ENCODE results near the gene ATP2B2.

The ATP2B2 gene

GRCh38 chr3:10356461-10356981 is 148.9 kb downstream of the ATP2B2 start:
- no peak for DNase-seq

- no peak for DNase-seq
Observed at GRCh38 chr3:10354361-10355015, 150.9 kb downstream of the ATP2B2 start.

- DNase-seq = no peak
Observed at GRCh38 chr3:10353661-10354360, 151.6 kb downstream of the ATP2B2 start.

- no peak for DNase-seq
Observed at GRCh38 chr3:10353160-10353559, 152.2 kb downstream of the ATP2B2 start.

GRCh38 chr3:10352146-10352911 is 153.1 kb downstream of the ATP2B2 start:
- no peak for DNase-seq

- DNase-seq = no peak
Observed at GRCh38 chr3:10351013-10351735, 154.2 kb downstream of the ATP2B2 start.

- no peak for DNase-seq
Observed at GRCh38 chr3:10350324-10350985, 154.9 kb downstream of the ATP2B2 start.

GRCh38 chr3:10349801-10350200 is 155.6 kb downstream of the ATP2B2 start:
- no peak for DNase-seq

- no peak for DNase-seq
Observed at GRCh38 chr3:10348404-10348721, 157.0 kb downstream of the ATP2B2 start.

GRCh38 chr3:10347648-10348403 is 157.6 kb downstream of the ATP2B2 start:
- DNase-seq = no peak

- no peak for DNase-seq
Observed at GRCh38 chr3:10345911-10346310, 159.5 kb downstream of the ATP2B2 start.

- no peak for DNase-seq
Observed at GRCh38 chr3:10344944-10345575, 160.3 kb downstream of the ATP2B2 start.

GRCh38 chr3:10344147-10344943 is 161.0 kb downstream of the ATP2B2 start:
- DNase-seq = no peak

GRCh38 chr3:10343526-10343925 is 161.9 kb downstream of the ATP2B2 start:
- DNase-seq = no peak

GRCh38 chr3:10342781-10343180 is 162.6 kb downstream of the ATP2B2 start:
- no peak for DNase-seq

- no peak for DNase-seq
Observed at GRCh38 chr3:10341901-10342398, 163.4 kb downstream of the ATP2B2 start.

GRCh38 chr3:10340476-10340875 is 164.9 kb downstream of the ATP2B2 start:
- no peak for DNase-seq

- no peak for DNase-seq
Observed at GRCh38 chr3:10340046-10340445, 165.3 kb downstream of the ATP2B2 start.

- DNase-seq = no peak
Observed at GRCh38 chr3:10339376-10339955, 165.9 kb downstream of the ATP2B2 start.
